GM20431 (cell line): Measurements from ENCODE around the gene IL36RN.

Source experiments
- in situ Hi-C: fragments of 300-500 bp; cut with MseI, MboI; formaldehyde crosslinking; loops from one replicate; pipeline ENCODE4 v1.15.0; 2020; ENCODE audit warnings: low sequenced_read_pairs; ENCODE audit not compliant: unreplicated experiment

IL36RN gene

GRCh38 chr2:113058998-113059960 is at the start of gene IL36RN:
IL36RN (plus strand) TSS chr2:113059198; CDS start chr2:113059439, 241 bp downstream.
- in situ Hi-C loops, result no loop called here

- in situ Hi-C loops, result no loop called here
Measured at GRCh38 chr2:113009622-113010021, 49.4 kb upstream of the IL36RN start.

GRCh38 chr2:113010088-113010487 is 48.9 kb upstream of the IL36RN start:
- in situ Hi-C loops, result no loop called here

GRCh38 chr2:113011108-113011507 is 47.9 kb upstream of the IL36RN start:
- in situ Hi-C loops, result no loop called here

GRCh38 chr2:113012436-113013335 is 46.3 kb upstream of the IL36RN start:
- in situ Hi-C loops, result no loop called here

GRCh38 chr2:113013336-113013661 is 45.7 kb upstream of the IL36RN start:
- in situ Hi-C loops, result no loop called here

- in situ Hi-C loops, result no loop called here
Measured at GRCh38 chr2:113014067-113014466, 44.9 kb upstream of the IL36RN start.

GRCh38 chr2:113015042-113015441 is 44.0 kb upstream of the IL36RN start:
- in situ Hi-C loops, result no loop called here

- in situ Hi-C loops, result no loop called here
Measured at GRCh38 chr2:113015655-113016054, 43.3 kb upstream of the IL36RN start.

- in situ Hi-C loops, result no loop called here
Measured at GRCh38 chr2:113018509-113018908, 40.5 kb upstream of the IL36RN start.

GRCh38 chr2:113021312-113021711 is 37.7 kb upstream of the IL36RN start:
- in situ Hi-C loops, result no loop called here

- in situ Hi-C loops, result no loop called here
Measured at GRCh38 chr2:113024764-113025163, 34.2 kb upstream of the IL36RN start.

- in situ Hi-C loops, result no loop called here
Measured at GRCh38 chr2:113025737-113026136, 33.3 kb upstream of the IL36RN start.

GRCh38 chr2:113027691-113028090 is 31.3 kb upstream of the IL36RN start:
- in situ Hi-C loops, result no loop called here

- in situ Hi-C loops, result no loop called here
Measured at GRCh38 chr2:113028112-113028511, 30.9 kb upstream of the IL36RN start.

- in situ Hi-C loops, result no loop called here
Measured at GRCh38 chr2:113032737-113033136, 26.3 kb upstream of the IL36RN start.

GRCh38 chr2:113034016-113034415 is 25.0 kb upstream of the IL36RN start:
- in situ Hi-C loops, result no loop called here

GRCh38 chr2:113036763-113037162 is 22.2 kb upstream of the IL36RN start:
- in situ Hi-C loops, result no loop called here

GRCh38 chr2:113038291-113038690 is 20.7 kb upstream of the IL36RN start:
- in situ Hi-C loops, result no loop called here

- in situ Hi-C loops, result no loop called here
Measured at GRCh38 chr2:113039158-113039557, 19.8 kb upstream of the IL36RN start.

- in situ Hi-C loops, result no loop called here
Measured at GRCh38 chr2:113039719-113040118, 19.3 kb upstream of the IL36RN start.
